ENCODE measurements around the gene C12orf42.

Gene C12orf42

DNA sequence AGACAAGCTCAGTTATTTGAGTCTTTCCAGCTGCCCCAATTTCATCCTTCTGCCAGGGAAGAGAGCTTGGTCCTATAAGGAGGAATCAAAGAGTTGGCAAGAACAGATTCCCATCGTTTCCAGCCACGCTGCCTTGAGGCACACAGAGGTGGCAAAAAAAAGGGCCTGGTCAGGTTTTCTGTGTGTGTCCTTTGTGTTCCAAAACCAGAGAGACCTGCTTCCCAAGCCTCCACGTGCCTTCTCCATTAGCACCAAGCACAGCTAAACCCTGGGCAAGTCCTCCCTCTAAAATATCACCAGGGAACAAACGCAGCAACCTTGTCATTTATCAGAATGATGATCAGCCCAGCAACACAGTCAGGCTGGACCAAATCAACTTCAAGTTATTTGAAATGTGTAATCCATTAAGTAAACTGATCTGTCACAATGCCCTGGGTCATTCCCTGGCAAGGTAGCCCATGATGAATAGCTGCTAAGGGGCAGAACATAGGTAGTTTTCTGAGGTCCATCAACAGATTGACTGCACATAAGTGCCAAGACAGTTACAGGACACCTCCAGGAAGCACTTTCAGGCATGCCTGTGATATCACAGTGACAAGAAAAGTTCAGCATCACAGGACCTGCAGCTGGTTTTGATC is 28.6 kb upstream of the C12orf42 start:
- no peak overlapping the region for H3K4me3 ChIP-seq (ENCODE audit: low read length)
- DNase-seq (ENCODE audit: low read depth): no peak
- TF ChIP-seq, protein P1, sequence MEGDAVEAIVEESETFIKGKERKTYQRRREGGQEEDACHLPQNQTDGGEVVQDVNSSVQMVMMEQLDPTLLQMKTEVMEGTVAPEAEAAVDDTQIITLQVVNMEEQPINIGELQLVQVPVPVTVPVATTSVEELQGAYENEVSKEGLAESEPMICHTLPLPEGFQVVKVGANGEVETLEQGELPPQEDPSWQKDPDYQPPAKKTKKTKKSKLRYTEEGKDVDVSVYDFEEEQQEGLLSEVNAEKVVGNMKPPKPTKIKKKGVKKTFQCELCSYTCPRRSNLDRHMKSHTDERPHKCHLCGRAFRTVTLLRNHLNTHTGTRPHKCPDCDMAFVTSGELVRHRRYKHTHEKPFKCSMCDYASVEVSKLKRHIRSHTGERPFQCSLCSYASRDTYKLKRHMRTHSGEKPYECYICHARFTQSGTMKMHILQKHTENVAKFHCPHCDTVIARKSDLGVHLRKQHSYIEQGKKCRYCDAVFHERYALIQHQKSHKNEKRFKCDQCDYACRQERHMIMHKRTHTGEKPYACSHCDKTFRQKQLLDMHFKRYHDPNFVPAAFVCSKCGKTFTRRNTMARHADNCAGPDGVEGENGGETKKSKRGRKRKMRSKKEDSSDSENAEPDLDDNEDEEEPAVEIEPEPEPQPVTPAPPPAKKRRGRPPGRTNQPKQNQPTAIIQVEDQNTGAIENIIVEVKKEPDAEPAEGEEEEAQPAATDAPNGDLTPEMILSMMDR (conservative IDR thresholded peaks at IDR 0.05; ENCODE audit: low read length): no peak

DNA sequence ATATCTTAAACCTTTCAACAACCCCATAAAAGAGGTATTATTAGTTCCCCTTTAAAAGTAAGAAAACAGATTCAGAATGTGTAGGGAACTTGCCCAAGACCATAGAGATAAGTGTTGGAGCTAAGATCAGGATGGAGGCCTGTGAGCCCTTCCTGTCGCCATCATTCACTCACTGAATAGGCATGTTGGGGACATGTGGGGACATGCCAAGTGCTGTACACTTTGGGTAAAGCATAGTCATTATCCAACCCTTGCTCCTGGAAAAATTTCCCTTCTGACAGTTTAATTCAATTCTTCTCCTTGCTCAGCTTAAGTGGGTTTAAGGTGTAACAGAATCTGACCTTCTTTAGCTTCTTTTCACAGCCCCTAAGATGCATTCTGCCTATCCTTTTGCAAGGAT is 28.0 kb upstream of the C12orf42 start:
- DNase-seq (ENCODE audit: low read depth): no peak
- H3K4me3 ChIP-seq (ENCODE audit: low read length): no peak overlapping the region
- TF ChIP-seq, protein P1 (conservative IDR thresholded peaks at IDR 0.05; ENCODE audit: low read length): no peak

DNA sequence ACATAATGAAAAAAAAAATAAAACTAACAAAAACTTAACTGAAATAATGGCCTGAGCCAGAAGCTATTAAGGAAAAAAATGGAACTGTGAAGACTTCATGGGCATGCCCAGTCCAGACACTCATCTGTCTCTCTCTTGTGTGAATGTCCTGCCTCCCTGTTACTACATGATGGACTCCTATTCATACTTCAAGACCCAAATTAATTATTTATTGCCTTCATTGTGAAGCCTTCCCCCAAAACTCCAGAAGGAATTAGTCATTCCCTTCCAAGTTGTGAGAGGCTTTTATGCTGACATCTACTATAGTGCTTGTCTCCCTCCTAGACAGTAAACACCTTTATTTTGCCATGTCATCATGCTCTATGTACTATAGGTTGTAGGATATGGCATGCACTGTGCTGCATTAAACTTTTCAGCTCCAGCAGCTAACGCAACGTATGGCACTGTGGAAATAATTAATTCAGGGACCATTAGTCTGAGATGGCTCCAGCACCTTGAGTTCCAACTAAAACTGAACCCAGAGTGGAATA is 25.0 kb upstream of the C12orf42 start:
- TF ChIP-seq, protein P1 (conservative IDR thresholded peaks at IDR 0.05; ENCODE audit: low read length): no peak
- H3K4me3 ChIP-seq (ENCODE audit: low read length): no peak overlapping the region
- no peak for DNase-seq (ENCODE audit: low read depth)

DNA sequence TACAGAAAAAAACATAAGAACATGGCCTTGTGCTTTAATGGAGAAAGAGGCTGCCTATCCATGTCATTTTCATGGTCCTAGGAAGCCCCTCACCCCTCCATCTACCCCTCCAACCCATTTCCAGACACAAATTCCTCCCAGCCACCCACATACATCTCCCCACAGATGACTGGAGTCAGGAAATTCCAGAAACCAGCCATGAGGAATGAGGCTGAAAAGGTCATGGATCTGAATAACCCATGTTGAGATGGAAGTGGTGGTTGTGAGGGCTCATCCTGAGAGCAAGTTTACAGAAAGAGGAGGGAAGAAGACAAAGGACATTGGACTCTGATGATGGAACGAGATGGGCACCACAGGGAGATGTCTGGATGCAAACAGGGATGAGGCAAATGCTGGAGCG is 23.9 kb upstream of the C12orf42 start:
- H3K4me3 ChIP-seq (ENCODE audit: low read length): no peak overlapping the region
- TF ChIP-seq, protein P1 (conservative IDR thresholded peaks at IDR 0.05; ENCODE audit: low read length): no peak
- DNase-seq (ENCODE audit: low read depth): no peak

DNA sequence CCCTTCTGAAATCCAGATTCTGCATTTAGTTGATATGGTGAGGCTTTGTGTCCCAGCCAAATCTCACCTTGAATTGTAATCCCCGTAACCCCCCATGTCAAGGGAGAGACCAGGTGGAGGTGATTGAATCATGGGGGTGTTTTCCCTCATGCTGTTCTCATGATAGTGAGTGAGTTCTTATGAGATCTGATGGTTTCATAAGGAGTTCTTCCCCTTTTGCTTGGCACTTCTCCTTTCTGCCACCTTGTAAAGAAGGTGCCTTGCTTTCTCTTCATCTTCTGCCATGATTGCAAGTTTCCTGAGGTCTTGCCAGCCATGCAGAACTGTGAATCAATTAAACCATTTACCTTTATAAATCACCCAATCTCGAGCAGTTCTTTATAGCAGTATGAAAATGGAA is 23.1 kb upstream of the C12orf42 start:
- TF ChIP-seq, protein P1 (conservative IDR thresholded peaks at IDR 0.05; ENCODE audit: low read length): no peak
- DNase-seq (ENCODE audit: low read depth): no peak
- H3K4me3 ChIP-seq (ENCODE audit: low read length): no peak overlapping the region

DNA sequence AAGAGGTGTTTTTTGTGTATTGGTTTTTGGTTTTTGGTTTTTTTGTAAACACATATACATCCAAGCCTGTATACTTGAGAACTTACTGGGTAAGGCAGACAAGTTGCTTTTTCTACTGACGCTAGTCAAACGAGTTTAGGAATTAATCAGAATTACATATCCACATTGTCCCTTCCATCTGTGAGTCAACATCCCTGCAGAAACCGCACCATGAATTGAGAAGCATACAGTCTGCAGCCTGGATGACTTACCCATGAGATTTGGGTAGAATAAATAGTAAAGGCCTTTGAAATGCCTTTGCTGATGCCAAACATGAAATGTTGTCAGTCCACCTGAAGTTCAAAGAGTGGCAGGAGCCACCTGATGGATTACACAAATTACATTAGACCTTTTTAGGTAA is 21.4 kb upstream of the C12orf42 start:
- TF ChIP-seq, protein P1 (conservative IDR thresholded peaks at IDR 0.05; ENCODE audit: low read length): no peak
- DNase-seq (ENCODE audit: low read depth): no peak

DNA sequence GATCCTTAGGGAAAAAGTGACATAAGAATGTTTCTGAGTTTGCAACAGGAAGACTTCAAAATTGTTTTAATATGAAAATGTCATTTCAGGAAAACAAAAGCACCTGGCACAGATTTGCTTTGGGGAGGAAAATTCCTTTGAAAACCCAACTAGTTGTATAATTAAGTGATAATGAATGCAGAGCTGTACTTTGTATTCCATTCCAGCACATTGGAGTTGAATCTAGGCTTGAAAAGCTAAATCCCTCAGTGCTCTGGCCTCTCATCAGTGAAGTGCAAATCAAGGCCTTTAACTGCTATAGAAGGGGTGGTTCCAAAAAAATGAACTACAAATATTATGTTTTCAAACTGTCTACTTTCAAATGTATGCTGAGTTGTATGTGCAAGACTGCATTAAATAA is 19.6 kb upstream of the C12orf42 start:
- TF ChIP-seq, protein P1 (conservative IDR thresholded peaks at IDR 0.05; ENCODE audit: low read length): no peak
- no peak for DNase-seq (ENCODE audit: low read depth)
- no peak overlapping the region for H3K4me3 ChIP-seq (ENCODE audit: low read length)

More for the DNA sequence above, 21.4 kb upstream of the C12orf42 start:
- no peak overlapping the region for H3K4me3 ChIP-seq (ENCODE audit: low read length)
